Ishikawa (cell line): ENCODE measurements around the gene MAP3K7.

Source experiments
- CEBPB ChIP-seq: IDR thresholded peaks from 2 replicates; pipeline ENCODE4 v1.6.1; 2012
- CREB1 ChIP-seq: IDR thresholded peaks from 2 replicates; pipeline ENCODE4 v1.6.1; 2012; ENCODE audit warnings: low read depth
- EGR1 ChIP-seq: IDR thresholded peaks from 2 replicates; pipeline ENCODE4 v1.6.1; 2012
- EP300 ChIP-seq: IDR thresholded peaks from 2 replicates; pipeline ENCODE4 v1.6.1; 2012; ENCODE audit warnings: borderline replicate concordance
- FOXM1 ChIP-seq: IDR thresholded peaks from 2 replicates; pipeline ENCODE4 v1.6.1; 2012; ENCODE audit warnings: low read depth, borderline replicate concordance
- MAX ChIP-seq: IDR thresholded peaks from 2 replicates; pipeline ENCODE4 v1.6.1; 2012
- NFIC ChIP-seq: IDR thresholded peaks from 2 replicates; pipeline ENCODE4 v1.6.1; 2012
- RAD21 ChIP-seq: IDR thresholded peaks from 2 replicates; pipeline ENCODE4 v1.6.1; 2012; ENCODE audit warnings: low read depth
- REST ChIP-seq: IDR thresholded peaks from 2 replicates; pipeline ENCODE4 v1.6.1; 2012; ENCODE audit warnings: low read depth, mild to moderate bottlenecking
- TAF1 ChIP-seq: IDR thresholded peaks from 2 replicates; pipeline ENCODE4 v1.6.1; 2012; ENCODE audit warnings: low read depth, mild to moderate bottlenecking
- TCF12 ChIP-seq: IDR thresholded peaks from 2 replicates; pipeline ENCODE4 v1.6.1; 2012; ENCODE audit warnings: low read depth
- TEAD4 ChIP-seq: IDR thresholded peaks from 2 replicates; pipeline ENCODE4 v1.6.1; 2012
- USF1 ChIP-seq: IDR thresholded peaks from 2 replicates; pipeline ENCODE4 v1.6.1; 2012
- YY1 ChIP-seq: IDR thresholded peaks from 2 replicates; pipeline ENCODE4 v1.6.1; 2012; ENCODE audit warnings: low read depth
- ZBTB7A ChIP-seq: IDR thresholded peaks from 2 replicates; pipeline ENCODE4 v1.6.1; 2012; ENCODE audit warnings: low read depth

The MAP3K7 gene

GRCh38 chr6:90492369-90492768 is 94.5 kb downstream of the MAP3K7 start:
- TF ChIP-seq RAD21 (no peak), TEAD4 (no peak), YY1 (no peak), FOXM1 (no peak), TCF12 (no peak), CREB1 (no peak), ZBTB7A (no peak), MAX (no peak), EP300 (no peak), CEBPB (no peak), NFIC (no peak), USF1 (no peak), TAF1 (no peak)

- TF ChIP-seq TCF12: no peak
- TF ChIP-seq RAD21: no peak
- TF ChIP-seq EGR1: no peak
- TF ChIP-seq YY1: no peak
- no peak for TF ChIP-seq CEBPB
- TF ChIP-seq CREB1: no peak
- no peak for TF ChIP-seq ZBTB7A
- TF ChIP-seq FOXM1: no peak
Observed at GRCh38 chr6:90490030-90490716, 96.7 kb downstream of the MAP3K7 start.

- TF ChIP-seq CREB1: no peak
- no peak for TF ChIP-seq TCF12
- TF ChIP-seq USF1: no peak
- no peak for TF ChIP-seq ZBTB7A
- TF ChIP-seq YY1: no peak
- TF ChIP-seq NFIC: no peak
Observed at GRCh38 chr6:90488816-90489215, 98.1 kb downstream of the MAP3K7 start.

- TF ChIP-seq NFIC (no peak), TCF12 (no peak), ZBTB7A (no peak), CEBPB (no peak)
Observed at GRCh38 chr6:90485635-90486277, 101.1 kb downstream of the MAP3K7 start.

GRCh38 chr6:90484903-90485302 is 102.0 kb downstream of the MAP3K7 start:
- no peak for TF ChIP-seq TCF12
- TF ChIP-seq USF1: no peak
- no peak for TF ChIP-seq YY1
- TF ChIP-seq RAD21: no peak
- no peak for TF ChIP-seq NFIC
- no peak for TF ChIP-seq MAX
- TF ChIP-seq CREB1: no peak
- TF ChIP-seq FOXM1: no peak
- no peak for TF ChIP-seq REST
- no peak for TF ChIP-seq TAF1
- TF ChIP-seq ZBTB7A: no peak
- no peak for TF ChIP-seq CEBPB
- TF ChIP-seq TEAD4: no peak

- no peak for TF ChIP-seq TCF12
Observed at GRCh38 chr6:90484385-90484784, 102.5 kb downstream of the MAP3K7 start.

GRCh38 chr6:90483956-90484355 is 102.9 kb downstream of the MAP3K7 start:
- TF ChIP-seq TAF1: no peak
- no peak for TF ChIP-seq TCF12
- no peak for TF ChIP-seq EGR1
- no peak for TF ChIP-seq ZBTB7A
- no peak for TF ChIP-seq FOXM1
- TF ChIP-seq CREB1: no peak
- TF ChIP-seq YY1: no peak
- TF ChIP-seq NFIC: no peak
- no peak for TF ChIP-seq MAX
- no peak for TF ChIP-seq TEAD4
- no peak for TF ChIP-seq CEBPB
- no peak for TF ChIP-seq REST
- no peak for TF ChIP-seq EP300
- TF ChIP-seq RAD21: no peak
- no peak for TF ChIP-seq USF1
